WTC11 (cell line): Measurements from ENCODE around the gene TAF8.

Source experiments
- CREM ChIP-seq: sonication (generic); formaldehyde crosslinking; IDR thresholded peaks from 2 replicates; pipeline ENCODE4 v1.8.1; 2022; ENCODE audit warnings: mild to moderate bottlenecking, missing genetic modification reagents, moderate library complexity
- ELF4 ChIP-seq: sonication (generic); formaldehyde crosslinking; IDR thresholded peaks from 2 replicates; pipeline ENCODE4 v1.8.1; 2022; ENCODE audit warnings: low read depth, mild to moderate bottlenecking, moderate library complexity, missing genetic modification reagents
- ETV6 ChIP-seq: sonication (generic); formaldehyde crosslinking; IDR thresholded peaks from 2 replicates; pipeline ENCODE4 v1.8.1; 2022; ENCODE audit warnings: mild to moderate bottlenecking, missing genetic modification reagents
- NFATC4 ChIP-seq: fragments of 250-450 bp; sonication (Bioruptor Pico); IDR thresholded peaks from 2 replicates; pipeline ENCODE4 v1.9.0; 2021; ENCODE audit warnings: mild to moderate bottlenecking
- NR3C1 ChIP-seq: sonication (generic); formaldehyde crosslinking; conservative IDR thresholded peaks from 2 replicates; pipeline ENCODE4 v1.8.1; 2023; ENCODE audit warnings: low read depth, mild to moderate bottlenecking, missing genetic modification reagents
- RELA ChIP-seq: sonication (generic); formaldehyde crosslinking; IDR thresholded peaks from 2 replicates; pipeline ENCODE4 v1.8.1; 2022; ENCODE audit warnings: missing genetic modification reagents, mild to moderate bottlenecking, borderline replicate concordance
- ZNF423 ChIP-seq: fragments of 250-450 bp; sonication (Bioruptor Pico); IDR thresholded peaks from 2 replicates; pipeline ENCODE4 v2.1.2; 2022; ENCODE audit warnings: mild to moderate bottlenecking, moderate library complexity
- TF ChIP-seq, protein P1 (sequence below): fragments of 200-600 bp; IDR thresholded peaks from 2 replicates; pipeline ENCODE4 v1.8.0; 2022; ENCODE audit warnings: antibody characterized with exemption
- TF ChIP-seq, protein P2 (sequence below): fragments of 250-450 bp; sonication (Bioruptor Pico); IDR thresholded peaks from 2 replicates; pipeline ENCODE4 v1.9.0; 2021; ENCODE audit warnings: mild to moderate bottlenecking

DNA sequence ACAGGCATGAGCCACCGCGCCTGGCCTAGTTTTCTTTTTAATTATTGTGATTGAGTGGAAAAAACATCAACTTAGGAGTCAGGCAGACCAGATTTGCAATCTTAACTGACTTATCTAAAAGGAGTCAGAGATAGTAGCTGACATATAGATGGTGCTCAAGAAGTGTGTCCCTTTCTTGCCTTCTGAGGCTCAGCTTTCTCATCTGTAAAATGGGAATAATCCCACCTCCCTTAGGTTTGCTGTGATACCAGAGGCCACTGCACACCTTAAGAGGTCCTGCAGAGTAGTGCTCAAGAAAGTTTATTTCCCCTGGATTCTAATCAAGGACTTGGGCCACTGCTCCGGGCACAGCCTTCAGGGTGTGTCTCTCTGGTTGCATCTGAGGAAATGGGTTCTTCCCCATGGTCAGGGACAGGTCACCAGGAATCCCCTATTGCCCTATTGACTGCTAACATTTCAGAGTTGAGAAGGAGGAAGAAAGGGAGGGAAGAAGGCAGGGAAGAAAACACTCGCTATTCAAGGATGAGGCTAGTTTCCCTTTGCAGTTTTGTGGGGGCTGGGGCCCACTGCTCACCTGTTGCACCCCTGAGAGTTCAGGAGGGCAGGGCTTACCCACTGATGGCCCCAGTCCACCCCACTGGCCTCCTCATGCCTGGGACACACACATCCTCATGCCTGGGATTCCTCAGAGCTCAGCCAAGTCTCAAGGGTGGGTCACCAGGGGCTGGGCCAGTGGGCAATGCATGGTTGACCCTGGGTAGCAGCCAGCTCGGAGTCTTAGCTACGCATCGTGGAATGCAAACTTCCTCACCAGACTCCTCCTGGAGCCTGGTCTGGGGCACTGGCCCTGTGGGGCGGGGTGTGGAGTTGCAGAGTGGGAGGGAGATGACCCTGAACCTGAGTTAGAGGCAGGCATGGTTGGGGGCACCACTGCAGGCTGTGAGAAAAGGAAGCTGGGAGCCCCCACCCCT is 70.9 kb downstream of the TAF8 start:
- no peak for TF ChIP-seq CREM (CRISPR knock-in tag)
- TF ChIP-seq, protein P1, sequence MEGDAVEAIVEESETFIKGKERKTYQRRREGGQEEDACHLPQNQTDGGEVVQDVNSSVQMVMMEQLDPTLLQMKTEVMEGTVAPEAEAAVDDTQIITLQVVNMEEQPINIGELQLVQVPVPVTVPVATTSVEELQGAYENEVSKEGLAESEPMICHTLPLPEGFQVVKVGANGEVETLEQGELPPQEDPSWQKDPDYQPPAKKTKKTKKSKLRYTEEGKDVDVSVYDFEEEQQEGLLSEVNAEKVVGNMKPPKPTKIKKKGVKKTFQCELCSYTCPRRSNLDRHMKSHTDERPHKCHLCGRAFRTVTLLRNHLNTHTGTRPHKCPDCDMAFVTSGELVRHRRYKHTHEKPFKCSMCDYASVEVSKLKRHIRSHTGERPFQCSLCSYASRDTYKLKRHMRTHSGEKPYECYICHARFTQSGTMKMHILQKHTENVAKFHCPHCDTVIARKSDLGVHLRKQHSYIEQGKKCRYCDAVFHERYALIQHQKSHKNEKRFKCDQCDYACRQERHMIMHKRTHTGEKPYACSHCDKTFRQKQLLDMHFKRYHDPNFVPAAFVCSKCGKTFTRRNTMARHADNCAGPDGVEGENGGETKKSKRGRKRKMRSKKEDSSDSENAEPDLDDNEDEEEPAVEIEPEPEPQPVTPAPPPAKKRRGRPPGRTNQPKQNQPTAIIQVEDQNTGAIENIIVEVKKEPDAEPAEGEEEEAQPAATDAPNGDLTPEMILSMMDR, result no peak
- no peak for TF ChIP-seq RELA (CRISPR knock-in tag)
- no peak for TF ChIP-seq ZNF423 (CRISPR knock-in tag)
- no peak for TF ChIP-seq ELF4 (CRISPR knock-in tag)
- TF ChIP-seq ETV6 (CRISPR knock-in tag), result no peak
- TF ChIP-seq, protein P2, sequence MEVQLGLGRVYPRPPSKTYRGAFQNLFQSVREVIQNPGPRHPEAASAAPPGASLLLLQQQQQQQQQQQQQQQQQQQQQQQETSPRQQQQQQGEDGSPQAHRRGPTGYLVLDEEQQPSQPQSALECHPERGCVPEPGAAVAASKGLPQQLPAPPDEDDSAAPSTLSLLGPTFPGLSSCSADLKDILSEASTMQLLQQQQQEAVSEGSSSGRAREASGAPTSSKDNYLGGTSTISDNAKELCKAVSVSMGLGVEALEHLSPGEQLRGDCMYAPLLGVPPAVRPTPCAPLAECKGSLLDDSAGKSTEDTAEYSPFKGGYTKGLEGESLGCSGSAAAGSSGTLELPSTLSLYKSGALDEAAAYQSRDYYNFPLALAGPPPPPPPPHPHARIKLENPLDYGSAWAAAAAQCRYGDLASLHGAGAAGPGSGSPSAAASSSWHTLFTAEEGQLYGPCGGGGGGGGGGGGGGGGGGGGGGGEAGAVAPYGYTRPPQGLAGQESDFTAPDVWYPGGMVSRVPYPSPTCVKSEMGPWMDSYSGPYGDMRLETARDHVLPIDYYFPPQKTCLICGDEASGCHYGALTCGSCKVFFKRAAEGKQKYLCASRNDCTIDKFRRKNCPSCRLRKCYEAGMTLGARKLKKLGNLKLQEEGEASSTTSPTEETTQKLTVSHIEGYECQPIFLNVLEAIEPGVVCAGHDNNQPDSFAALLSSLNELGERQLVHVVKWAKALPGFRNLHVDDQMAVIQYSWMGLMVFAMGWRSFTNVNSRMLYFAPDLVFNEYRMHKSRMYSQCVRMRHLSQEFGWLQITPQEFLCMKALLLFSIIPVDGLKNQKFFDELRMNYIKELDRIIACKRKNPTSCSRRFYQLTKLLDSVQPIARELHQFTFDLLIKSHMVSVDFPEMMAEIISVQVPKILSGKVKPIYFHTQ (CRISPR knock-in tag), result no peak
- no peak for TF ChIP-seq NFATC4 (CRISPR knock-in tag)
- TF ChIP-seq NR3C1, result no peak
